SHP77 treated with DMSO at 0.1 percent for 48 hours (cell line): ENCODE results near the gene MTARC2.
"Not testable (repeated sequence)": the region's sequence is repeated elsewhere in the genome, so short reads cannot be mapped to it uniquely, and the experiment has no call there.

Experiments used
- DNase-seq: peaks from one replicate; lab custom pipeline; 2025; lab: John Stamatoyannopoulos, UW

MTARC2 gene

GRCh38 chr1:220748089-220748934, at the start of gene MTARC2:
Gene MTARC2, plus strand, starts transcription at chr1:220748322. Its CDS starts 210 bp downstream, at chr1:220748532.
- no peak for DNase-seq

- DNase-seq, result no peak
Observed at GRCh38 chr1:220698607-220699016, 49.5 kb upstream of the MTARC2 start.

DNA sequence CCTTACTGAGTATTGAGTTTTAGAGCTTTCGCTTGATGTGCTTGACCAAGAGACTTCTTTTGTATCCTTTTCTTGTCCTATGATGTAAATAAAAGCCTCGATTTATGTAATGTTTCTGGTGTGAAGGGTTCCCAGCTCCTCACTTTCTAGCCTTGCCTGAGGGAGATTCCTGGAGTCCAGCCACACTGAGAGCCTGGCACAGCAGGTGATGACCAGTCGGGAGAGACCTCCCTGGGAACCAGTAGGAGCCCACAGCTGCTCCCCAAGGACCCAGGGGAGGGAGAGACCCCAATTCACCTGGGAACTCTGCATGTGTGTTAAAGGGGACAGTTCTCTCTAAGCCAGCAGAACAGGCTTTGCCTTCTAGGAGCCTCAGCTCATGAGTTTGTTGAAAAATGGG, 49.1 kb upstream of the MTARC2 start:
- no peak for DNase-seq

DNA sequence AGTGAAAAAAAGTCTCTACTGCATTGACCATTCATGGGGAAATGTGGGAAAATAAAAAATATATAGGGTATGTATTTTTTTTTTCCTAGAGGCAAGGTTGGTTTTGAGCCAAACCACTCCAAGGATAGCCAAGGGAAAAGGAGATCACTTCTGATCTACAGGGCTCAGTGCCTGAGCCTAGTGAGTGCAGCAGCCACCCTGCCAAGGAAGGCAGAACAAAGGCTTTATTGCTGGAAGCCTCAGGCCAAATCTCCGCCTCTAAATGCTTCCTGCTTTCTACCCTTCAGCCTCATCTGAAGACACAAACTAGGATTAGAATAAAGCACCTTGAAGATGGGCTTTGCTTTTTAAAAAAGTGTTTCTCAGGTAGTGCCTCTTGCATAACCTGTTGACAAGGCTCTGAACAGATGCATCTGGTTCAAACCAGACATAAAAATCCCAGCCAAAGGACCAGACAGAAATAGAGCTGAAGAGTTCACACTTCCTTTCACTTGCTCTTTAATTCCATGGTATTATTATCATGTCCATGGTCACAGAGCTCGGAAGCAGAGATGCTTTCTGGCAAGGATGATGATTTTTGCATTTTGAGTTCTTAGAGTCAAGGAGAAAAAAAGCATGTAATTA, 47.5 kb upstream of the MTARC2 start:
- DNase-seq, result no peak

DNA sequence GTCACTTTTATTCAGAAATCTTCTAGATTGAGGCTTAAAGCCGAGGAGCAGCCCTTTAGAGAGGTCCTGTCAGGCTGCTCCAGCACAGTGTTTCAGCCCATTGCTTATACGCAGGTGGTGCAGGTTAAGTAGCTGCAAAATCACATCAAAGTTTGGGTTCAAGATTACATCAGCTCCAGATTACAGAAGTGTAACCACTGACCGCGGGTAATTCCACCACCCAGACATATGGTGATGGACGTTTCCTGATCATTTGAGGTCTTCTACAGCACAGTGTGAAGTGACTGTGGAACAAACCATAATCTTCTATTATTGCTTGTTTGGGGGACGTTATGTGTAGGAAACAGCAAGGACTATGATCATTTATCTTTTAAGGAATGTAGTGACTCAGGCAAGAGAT, 46.1 kb upstream of the MTARC2 start:
- DNase-seq, result no peak

DNA sequence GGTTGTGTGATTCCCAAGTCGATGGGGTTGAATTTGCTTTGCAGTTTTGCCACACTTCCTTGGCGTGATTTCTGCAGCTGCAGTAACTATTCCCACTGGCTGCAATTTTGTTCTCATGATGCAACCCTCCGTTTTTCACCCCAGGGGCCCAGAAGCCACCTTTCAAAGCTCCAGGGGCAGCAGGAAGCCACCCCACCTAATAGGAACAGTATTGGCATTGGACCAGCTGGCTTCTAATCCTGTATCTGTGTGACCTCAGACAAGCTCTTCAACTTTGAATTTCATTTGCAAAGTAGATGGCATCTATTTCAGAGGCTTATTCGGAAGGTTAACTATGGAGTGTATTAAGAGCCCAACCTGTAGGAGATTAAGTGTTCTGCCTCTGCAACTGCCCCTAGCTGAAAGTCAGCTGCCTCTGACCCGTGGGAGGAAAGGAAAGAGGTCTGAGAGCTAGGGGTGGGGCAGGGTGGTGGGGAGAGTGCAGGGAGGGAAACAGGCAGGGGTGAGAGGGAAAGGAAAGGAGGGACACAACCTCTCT, 45.3 kb upstream of the MTARC2 start:
- DNase-seq, result no peak

DNA sequence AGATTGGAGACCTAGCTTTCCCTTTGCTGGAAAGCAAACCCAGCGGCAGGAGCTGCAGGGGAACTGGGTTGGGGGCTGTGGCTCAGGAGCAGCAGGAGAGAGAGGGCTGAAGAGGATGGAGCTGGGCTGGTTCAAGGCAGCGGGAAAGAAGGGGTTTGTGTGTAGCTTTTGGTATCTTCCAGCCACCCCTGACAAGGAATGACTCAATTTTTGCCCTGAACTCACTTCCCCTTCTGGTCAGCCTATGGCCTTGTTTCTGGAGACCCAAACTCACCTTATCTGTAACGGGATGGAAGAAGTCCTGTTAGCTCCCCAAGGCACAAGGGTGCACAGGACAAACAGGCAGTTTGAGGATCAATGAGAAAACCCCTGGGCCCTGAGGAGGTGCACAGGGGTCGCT, 44.8 kb upstream of the MTARC2 start:
- DNase-seq, result no peak

DNA sequence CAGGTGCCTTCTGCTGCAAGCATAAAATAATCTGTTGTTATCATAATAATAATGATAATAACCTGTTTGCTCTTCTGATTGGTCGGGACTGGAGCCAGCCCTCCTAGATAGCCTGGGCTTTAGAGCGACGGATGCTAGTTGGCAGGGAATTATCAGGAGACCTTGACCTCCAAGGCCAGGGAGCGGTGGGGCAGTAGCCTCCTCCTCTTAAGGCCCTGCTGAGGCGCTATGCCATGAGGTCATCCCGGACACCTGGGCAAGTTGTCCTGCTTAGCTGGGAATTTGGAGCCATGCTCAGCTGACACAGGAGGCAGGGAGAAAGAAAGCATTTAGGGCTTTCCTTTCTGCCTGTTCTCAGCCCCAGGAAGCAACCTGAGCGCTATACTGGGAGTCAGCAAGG, 42.3 kb upstream of the MTARC2 start:
- no peak for DNase-seq

DNA sequence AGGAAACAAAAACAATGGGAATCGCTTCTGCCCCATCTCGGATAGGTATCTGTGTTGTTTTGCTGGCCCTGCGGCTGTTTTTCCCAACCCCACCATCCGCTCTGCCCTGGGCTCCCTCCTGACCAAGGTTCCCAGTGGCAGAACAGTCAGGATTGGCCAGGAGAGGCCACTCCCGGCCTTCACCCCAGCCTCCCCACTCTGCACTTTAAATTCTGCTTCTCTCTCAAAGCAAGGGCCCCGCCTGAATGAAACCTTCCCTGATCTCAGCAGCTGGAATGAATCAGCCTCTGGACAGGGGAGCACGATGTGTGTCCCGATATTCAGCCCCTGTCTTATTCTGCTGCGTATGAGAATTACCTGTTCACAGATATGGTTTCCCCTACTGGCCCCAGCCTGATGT, 41.6 kb upstream of the MTARC2 start:
- DNase-seq, result no peak

DNA sequence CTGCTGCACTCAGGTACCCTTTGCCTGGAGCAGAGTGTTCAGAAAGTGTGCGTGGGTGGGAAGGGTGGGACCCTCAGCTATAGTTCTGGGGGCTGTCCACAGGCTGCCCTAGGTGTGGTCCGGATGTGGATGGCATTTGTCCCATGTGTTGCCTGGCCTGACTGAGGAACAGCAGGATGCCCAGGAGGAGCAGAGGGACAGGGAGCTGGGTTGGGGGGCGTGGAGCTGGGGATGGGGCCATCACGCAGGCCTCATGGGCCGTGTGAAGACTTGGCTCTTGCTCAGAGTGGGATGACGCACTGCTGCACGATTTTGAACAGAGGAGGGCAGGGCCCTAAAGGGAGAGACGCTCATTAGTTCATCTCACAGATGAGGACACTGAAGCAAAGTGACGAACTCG, 41.0 kb upstream of the MTARC2 start:
- no peak for DNase-seq

GRCh38 chr1:220708244-220708643, 39.9 kb upstream of the MTARC2 start:
- no peak for DNase-seq

DNA sequence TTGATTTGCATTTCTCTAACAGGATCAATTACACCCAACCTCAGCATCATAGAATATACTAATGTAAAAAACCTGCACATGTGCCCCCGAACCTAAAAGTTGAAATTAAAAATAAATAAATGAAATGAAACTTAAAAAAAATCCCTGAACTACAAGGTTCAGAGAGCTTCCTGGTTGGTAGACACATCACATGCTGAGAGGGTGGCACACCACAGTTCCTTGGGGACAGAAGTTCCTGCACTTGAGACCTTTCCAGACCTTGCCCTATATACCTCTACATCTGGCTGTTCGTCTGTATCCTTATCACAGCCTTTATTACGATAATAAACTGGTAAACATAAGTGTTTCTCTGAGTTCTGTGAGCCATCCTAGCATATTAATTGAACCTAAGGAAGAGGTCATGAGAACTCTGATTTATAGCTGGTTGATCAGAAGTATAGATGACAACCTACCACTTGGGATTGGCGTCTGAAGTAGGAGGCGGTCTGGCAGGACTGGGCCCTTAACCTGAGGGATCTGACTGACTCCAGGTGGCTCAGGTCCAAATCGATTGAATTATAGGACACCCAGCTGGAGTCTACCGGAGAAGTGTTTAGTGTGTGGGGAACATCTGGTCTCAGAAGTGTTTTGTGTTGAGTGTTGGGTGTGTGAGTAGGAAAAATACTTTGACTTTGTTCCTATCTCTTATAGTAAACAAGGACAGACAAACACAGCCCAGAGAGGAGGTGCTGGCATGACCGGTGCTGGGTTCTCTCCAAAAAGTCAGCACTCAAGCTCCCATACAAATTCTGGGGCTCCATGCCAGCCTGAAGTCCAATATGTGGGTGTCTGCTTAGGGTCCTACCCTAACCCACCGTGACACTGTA, 39.0 kb upstream of the MTARC2 start:
- no peak for DNase-seq

GRCh38 chr1:220710333-220710732, 37.8 kb upstream of the MTARC2 start:
- no peak for DNase-seq

GRCh38 chr1:220711056-220711809, 36.9 kb upstream of the MTARC2 start:
- no peak for DNase-seq

DNA sequence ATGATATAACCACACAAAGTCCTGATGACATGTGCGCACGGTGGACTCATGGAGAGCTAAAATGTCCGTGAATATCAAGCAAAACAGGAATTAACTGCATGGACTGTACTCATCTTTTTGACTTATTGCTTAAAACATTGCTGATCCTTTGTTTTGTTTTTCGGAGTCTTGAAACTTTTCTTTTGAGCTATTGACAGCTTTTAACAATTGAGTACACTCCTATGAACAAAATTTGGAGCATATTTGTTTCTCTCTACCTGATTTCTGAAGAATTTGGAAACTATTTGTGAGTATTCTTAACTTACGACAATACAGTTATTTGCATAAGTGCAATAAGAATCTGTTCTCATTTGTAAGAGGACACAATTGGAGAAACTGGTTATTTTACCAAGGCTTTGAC, 32.1 kb upstream of the MTARC2 start:
- not testable (repeated sequence) for DNase-seq

GRCh38 chr1:220717800-220718640, 30.1 kb upstream of the MTARC2 start:
- DNase-seq, result no peak

DNA sequence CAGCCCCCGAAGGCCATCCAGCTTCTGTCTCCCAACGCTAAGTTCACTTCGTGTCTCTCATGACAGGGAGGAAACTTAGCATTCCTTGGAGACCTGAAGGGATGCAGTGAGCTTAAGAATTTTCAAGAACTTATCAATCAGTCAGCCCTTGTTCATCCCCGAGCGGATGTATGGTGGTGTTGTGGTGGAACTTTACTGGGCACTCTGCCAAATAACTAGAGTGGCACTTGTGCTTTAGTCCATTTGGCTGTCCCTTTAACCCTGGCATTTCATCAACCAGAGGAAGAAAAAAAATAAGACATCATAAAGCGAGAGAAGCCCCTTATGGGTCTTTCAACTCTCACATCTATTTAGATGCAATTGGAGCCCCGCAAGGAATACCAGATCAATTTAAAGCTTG, 26.9 kb upstream of the MTARC2 start:
- DNase-seq, result not testable (repeated sequence)

- DNase-seq, result no peak
Observed at GRCh38 chr1:220726634-220727033, 21.5 kb upstream of the MTARC2 start.

DNA sequence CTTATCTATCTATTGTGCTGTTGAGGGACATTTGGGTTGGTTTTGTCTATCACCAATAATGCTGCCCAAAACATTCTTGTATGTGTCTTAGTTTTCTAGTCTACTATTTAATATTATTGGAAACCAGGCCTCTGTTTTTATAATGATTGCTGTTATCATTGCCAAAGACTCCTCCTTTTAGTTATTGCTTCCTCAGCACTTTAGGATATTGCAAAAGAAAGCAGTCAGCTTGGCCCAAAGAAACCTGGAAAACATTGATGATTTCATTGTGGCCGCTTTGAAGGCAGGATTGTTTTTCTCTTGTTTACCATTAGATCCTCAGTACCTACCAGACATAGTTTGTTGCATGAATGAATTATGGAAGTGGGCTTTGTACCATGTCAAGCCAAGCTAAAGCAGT, 20.6 kb upstream of the MTARC2 start:
- DNase-seq, result no peak

- DNase-seq, result no peak
Observed at GRCh38 chr1:220730486-220730885, 17.6 kb upstream of the MTARC2 start.

DNA sequence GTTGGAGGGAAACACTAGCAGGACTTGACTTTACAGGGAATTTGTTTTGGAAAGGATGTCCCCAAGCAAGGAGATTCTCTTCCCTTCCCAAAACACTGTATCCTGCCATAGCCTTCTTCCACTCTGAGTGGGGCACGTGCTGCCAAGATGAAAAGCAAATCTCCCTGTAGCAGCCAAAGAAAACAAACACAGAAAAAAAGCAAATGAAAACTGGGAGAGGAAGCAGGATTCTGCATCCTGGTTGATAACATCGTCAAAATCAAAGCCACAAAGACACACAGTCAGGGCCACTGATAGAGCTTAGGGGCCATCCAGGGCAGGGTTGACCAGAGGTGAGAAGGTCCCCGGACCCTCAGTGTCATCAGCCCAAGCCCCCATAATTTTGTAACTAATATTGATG, 16.0 kb upstream of the MTARC2 start:
- DNase-seq, result no peak
